ENCODE measurements around the gene FLOT1.

DNA sequence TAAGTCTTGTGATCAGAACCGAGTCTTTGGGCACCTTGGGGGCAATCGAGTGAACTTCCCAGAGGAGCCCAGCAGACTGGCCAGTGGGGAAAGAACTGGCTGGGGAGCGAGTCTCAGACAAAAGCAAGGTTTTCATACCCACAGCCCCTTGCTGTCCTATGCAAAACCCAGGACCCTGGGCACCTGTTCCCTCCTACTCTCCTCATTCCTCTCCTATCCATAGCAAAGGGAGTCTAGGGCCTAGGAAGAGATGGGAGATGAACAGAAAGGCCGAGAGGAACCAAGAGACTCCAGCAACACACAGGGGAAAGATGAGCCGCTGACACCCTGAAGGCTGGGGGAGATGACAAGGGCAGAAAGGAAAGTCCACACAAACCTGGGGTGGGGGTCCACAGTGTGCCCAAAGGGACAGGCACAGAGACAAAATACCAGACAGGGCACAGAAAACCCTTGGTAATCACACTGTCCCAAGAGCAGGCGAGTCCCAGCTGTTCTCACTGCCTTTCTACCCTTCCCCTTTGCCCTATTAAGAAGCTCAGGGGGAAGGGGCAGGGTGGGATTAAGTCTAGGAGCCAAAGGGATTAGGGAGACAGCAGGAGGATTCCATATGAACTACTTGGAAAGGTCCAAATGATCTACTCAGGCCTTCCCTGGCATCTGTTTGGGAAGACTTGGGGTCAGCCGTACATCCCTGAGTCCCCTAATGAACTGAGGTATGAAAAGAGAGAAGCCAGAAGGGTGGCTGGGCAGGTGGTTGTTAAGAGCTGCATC, 62.5 kb downstream of the FLOT1 start:
- TF ChIP-seq CTCF (IDR thresholded peaks at IDR 0.05 in 4 of 5, conservative IDR thresholded peaks at IDR 0.05 in 1 of 5) (no peak), POLR2A (IDR thresholded peaks at IDR 0.05) (no peak)
